Bronchial epithelial cell (primary cell): ENCODE data around the gene PPP3R2. TPM values are rescaled to one million over a fixed set of nuclear protein-coding genes. Genes with fewer than 3 reads are reported as not detected.

Experiments used
- DNase-seq: peaks from one replicate; pipeline ENCODE4 v3.0.0-alpha.2; 2010; ENCODE audit warnings: low read depth
- FAIRE-seq: peaks from 2 replicates; lab custom pipeline; 2011; peaks lifted over from hg19 to GRCh38; lab: Jason Lieb, UNC
- H3K27me3 ChIP-seq: 2 replicates; pipeline ENCODE4 v1.5.1; 2011; ENCODE audit warnings: low read length; ENCODE audit not compliant: control insufficient read depth, insufficient read depth
- H3K36me3 ChIP-seq: 2 replicates; pipeline ENCODE4 v1.5.1; 2011; ENCODE audit warnings: low read length; ENCODE audit not compliant: control insufficient read depth, insufficient read depth
- H3K4me3 ChIP-seq: 2 replicates; pipeline ENCODE4 v1.5.1; 2011; ENCODE audit warnings: mild to moderate bottlenecking, low read depth, low read length, control low read depth
- CTCF ChIP-seq: IDR thresholded peaks from 2 replicates; pipeline ENCODE4 v1.5.1; 2011; ENCODE audit warnings: mild to moderate bottlenecking, moderate library complexity, low read length, control low read depth, inconsistent platforms; ENCODE audit not compliant: insufficient read depth, severe bottlenecking
- total RNA-seq: library from RNA; depleted of rRNA; stranded (reverse); fragments of >200 nt; gene quantifications from 2 replicates; pipeline ENCODE4 v1.2.1, GENCODE V29; 2014

Gene PPP3R2, protein sequence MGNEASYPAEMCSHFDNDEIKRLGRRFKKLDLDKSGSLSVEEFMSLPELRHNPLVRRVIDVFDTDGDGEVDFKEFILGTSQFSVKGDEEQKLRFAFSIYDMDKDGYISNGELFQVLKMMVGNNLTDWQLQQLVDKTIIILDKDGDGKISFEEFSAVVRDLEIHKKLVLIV
- not detected in 2 replicates for total RNA-seq

DNA sequence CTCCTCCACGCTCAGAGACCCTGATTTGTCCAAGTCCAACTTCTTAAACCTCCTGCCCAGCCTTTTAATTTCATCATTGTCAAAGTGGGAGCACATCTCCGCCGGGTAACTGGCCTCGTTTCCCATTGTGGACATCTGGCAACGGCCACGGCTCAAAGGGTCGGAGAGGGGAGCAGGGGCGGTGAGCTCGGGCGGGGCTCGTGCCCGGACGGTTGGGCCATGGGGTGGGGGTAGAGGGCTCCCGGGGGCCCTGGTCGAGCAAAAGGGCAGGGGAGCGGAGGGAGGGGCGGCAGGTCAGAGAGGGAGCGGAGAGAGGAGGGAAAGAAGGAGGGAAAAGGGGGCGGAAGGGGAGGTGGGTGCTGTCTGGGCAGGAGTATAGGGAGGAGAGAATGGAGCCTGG is at the start of gene PPP3R2:
PPP3R2 (minus strand) TSS at position 174 of the 400 bp plus-strand sequence; CDS start at position 126, 48 bp downstream.
- Histone ChIP-seq H3K4me3 (no peak within 1 kb of the TSS), H3K27me3 (no peaks in the 10 kb centered on the region), H3K36me3 (no peaks in the 10 kb centered on the region)
- TF ChIP-seq CTCF: no peak
- no peak for DNase-seq
- FAIRE-seq: no peak

GRCh38 chr9:101639785-101640665 is 45.3 kb upstream of the PPP3R2 start:
- no peak for TF ChIP-seq CTCF
- no peaks in the 10 kb centered on the region for H3K27me3 ChIP-seq
- FAIRE-seq: peak; percentile 32

DNA sequence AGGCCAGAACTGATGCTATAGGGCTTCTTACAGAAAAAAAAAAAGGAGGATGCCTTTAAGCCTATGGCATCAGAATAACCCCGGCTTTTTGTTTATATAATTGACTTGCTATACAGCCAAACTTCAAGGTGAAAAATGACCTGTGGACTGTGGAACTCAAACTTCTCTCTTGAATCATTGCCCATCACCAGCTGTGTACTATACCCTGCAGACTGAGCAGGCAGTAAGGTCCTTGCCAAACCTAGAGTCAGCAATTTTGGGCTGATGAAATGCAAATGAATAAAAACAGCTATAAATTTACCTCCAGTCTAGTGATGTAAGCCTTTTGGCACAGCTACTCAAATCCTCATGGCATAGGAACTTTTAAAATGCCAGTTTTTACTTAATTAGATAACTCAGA is 44.5 kb upstream of the PPP3R2 start:
- no peak for DNase-seq
- Histone ChIP-seq H3K36me3 (no peaks in the 10 kb centered on the region), H3K4me3 (no peak overlapping the region), H3K27me3 (no peaks in the 10 kb centered on the region)
- no peak for TF ChIP-seq CTCF
- no peak for FAIRE-seq

More at GRCh38 chr9:101639785-101640665, 45.3 kb upstream of the PPP3R2 start:
- DNase-seq: peak; percentile 35
- Histone ChIP-seq H3K4me3 (no peak overlapping the region), H3K36me3 (no peaks in the 10 kb centered on the region)

DNA sequence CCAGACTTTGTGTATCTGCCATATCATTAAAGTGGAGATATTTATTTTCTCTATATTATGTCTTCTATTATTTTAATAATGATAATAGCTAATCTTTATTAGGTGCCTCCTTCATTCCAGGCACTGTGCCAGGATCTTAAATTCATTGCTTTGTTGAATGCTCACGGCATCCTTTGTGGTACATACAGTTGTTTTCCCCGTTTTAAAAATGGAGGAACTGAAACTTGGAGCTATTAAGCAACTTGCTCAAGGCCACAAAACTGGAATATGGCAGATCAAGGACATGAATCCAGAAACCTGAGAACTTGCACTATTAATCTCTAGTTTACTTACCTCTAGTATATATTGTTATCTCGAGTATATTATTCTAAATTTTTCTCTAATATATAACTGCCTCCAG is 41.5 kb upstream of the PPP3R2 start:
- H3K36me3 ChIP-seq: no peaks in the 10 kb centered on the region
- H3K27me3 ChIP-seq: no peaks in the 10 kb centered on the region
- FAIRE-seq (no peak), DNase-seq (no peak)
- no peak overlapping the region for H3K4me3 ChIP-seq
- no peak for TF ChIP-seq CTCF

- DNase-seq: no peak
- no peaks in the 10 kb centered on the region for H3K36me3 ChIP-seq
- H3K4me3 ChIP-seq: no peak overlapping the region
- TF ChIP-seq CTCF: no peak
- FAIRE-seq: no peak
- H3K27me3 ChIP-seq: no peaks in the 10 kb centered on the region
These were observed 40.7 kb upstream of the PPP3R2 start for GRCh38 chr9:101635473-101635872.
